22Rv1 (cell line): ENCODE data around the gene PDK3.

Experiments
- H3K27ac ChIP-seq: fragments of 450-650 bp; 2 replicates; pipeline ENCODE4 v1.5.1; 2017
- CTCF ChIP-seq: fragments of 450-650 bp; IDR thresholded peaks from 2 replicates; pipeline ENCODE4 v1.5.1; 2017; ENCODE audit warnings: mild to moderate bottlenecking
- ZFX ChIP-seq: fragments of 450-650 bp; IDR thresholded peaks from 2 replicates; pipeline ENCODE4 v1.6.1; 2017; ENCODE audit warnings: antibody characterized with exemption, borderline replicate concordance

PDK3 gene

GRCh38 chrX:24426921-24427746 lies 38.0 kb upstream of the PDK3 start:
- H3K27ac ChIP-seq = no peak overlapping the region
- no peak for TF ChIP-seq ZFX
- TF ChIP-seq CTCF = no peak

- no peak for TF ChIP-seq ZFX
- TF ChIP-seq CTCF = no peak
- H3K27ac ChIP-seq = no peak overlapping the region
Observed at GRCh38 chrX:24427747-24428019, 37.4 kb upstream of the PDK3 start.

- no peak overlapping the region for H3K27ac ChIP-seq
- TF ChIP-seq ZFX (no peak), CTCF (no peak)
Observed at GRCh38 chrX:24428516-24428915, 36.6 kb upstream of the PDK3 start.

GRCh38 chrX:24435060-24435459 lies 30.0 kb upstream of the PDK3 start:
- no peak overlapping the region for H3K27ac ChIP-seq
- TF ChIP-seq CTCF (no peak), ZFX (no peak)

GRCh38 chrX:24443918-24444317 lies 21.2 kb upstream of the PDK3 start:
- TF ChIP-seq ZFX = no peak
- TF ChIP-seq CTCF = no peak
- H3K27ac ChIP-seq = no peak overlapping the region

- no peak for TF ChIP-seq ZFX
- no peak for TF ChIP-seq CTCF
- no peak overlapping the region for H3K27ac ChIP-seq
Observed at GRCh38 chrX:24444645-24445044, 20.4 kb upstream of the PDK3 start.

GRCh38 chrX:24448762-24449250 lies 16.3 kb upstream of the PDK3 start:
- H3K27ac ChIP-seq = no peak overlapping the region
- TF ChIP-seq CTCF (no peak), ZFX (no peak)
